Skin of body (tissue), 2 donors: ENCODE results near the gene CAMK2N1. TPM values are rescaled to one million over a fixed set of nuclear protein-coding genes. Genes with fewer than 3 reads are reported as not detected.

Experiments
- DNase-seq: peaks from one replicate; lab custom pipeline; 2025; lab: John Stamatoyannopoulos, UW
- total RNA-seq: library from RNA; depleted of rRNA; stranded (reverse); fragments of >200 nt; gene quantifications from one replicate; pipeline ENCODE4 v1.2.3, GENCODE V29; 2014

The CAMK2N1 gene
- total RNA-seq, 1 donor from 2014 or later = 9.0 TPM

DNA sequence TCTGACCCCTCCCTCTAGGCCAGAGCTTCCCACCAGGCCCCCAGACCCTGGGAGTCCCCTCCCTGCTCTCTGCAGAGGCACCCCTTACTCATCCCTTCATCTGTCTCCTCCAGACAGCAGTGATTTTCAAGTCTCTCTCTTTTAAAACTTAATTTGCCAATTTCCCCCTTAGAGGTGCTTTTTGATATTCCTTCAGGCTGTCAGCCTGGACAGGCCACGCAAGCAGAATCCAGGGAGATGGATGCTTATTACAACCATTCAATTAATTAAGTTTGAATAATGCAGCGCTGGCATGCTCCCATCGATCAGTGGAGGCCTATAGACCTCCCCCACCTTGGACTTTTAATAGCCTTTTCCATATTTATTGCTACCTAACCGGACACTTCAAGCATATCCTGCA is 6.2 kb downstream of the CAMK2N1 start:
- no peak for DNase-seq

DNA sequence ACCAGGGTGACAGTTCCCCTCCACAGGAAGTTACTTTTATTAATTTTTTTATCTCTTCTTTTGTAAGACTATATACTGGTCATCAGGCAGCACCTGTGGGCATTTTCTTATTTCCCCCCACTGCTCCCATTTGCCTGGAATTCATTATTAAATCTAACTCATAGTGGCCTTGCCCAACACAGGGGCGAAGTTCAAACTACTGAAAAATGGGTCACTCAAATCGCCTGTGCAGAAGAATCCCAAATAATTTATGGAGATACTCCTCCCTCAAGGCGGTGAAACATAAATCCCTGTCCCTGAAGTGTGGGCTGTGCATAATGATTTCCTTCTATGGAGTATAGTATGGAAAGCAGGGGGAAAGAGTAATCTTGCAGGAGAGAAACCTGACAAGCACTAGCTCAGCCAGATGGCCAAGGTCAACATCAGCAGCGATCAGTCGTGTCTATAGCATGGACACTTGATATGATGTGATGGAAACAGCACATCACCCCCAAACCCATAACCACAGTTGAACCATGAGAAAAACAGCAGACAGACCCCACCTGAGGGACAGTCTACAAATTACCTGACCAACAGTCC is 7.9 kb downstream of the CAMK2N1 start:
- no peak for DNase-seq

DNA sequence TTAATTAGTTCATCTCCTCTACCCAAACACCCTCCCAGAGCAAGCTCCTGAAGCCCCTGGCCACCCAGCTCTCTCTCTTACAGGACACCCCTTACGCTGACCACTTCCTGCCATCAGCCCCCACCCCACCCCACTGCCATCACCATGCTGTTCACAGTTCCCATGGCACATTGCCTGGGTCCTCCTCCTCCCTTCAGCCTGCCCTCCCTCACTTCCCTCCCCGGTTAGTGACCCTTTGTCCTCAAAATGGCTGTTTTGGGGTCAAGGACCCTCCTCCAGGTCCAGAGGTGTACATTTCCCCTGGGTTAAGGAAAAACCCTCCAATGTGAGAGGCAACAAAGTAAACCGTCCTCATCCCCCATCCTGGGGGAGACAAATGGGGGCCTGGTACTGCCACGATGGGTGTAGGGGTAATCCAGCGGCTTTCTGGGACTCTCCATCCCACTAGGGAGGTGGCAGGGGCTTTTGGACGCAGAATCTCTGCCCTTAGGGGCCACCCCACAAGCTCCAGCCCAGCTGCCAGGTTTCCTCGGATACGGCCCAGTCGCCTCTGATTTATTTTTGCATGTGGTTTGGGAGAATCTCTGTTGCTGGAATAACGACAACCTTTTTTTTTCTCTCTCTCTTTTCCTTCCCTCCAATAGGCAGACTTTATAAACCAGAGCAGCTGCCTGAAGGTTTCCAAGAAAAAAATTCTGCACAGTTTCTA is 8.5 kb downstream of the CAMK2N1 start:
- DNase-seq = peak; percentile 50

DNA sequence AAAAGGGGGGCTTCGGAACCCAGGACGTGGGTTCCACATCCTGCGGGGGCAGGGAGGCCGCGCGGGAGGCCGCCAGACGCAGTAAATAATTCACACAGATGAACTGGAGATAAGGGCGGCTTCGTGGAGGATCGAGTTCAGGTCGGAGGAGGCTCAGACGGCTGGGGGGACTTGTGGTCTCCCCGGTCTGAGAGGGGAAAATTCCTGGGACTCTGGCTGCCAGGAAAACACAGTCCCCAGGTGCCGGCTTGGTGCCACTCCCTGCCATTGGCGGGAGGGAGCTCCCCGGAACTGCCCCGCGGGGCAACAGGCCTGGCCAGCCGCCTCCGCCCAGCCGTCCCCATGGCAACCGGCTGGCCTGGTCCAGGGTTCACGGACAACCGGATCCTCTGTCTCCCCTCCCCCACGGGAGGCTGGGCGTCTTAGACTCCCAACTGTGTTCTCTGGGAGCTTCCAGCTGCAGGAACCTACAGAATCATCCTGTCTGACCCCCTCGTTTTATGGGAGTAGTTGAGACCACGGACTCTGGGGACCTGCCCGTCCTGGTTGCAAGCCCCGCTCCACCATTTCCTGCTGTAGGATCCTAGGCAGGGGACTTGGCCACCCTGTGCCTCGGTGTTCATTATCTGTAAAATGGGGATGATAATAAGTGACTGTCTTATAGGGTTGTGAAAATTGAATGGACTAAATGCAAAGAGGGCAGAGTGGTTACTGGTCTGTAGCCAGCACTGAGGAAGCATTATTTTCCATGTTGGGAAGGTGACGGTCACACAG is 9.6 kb downstream of the CAMK2N1 start:
- DNase-seq = no peak

DNA sequence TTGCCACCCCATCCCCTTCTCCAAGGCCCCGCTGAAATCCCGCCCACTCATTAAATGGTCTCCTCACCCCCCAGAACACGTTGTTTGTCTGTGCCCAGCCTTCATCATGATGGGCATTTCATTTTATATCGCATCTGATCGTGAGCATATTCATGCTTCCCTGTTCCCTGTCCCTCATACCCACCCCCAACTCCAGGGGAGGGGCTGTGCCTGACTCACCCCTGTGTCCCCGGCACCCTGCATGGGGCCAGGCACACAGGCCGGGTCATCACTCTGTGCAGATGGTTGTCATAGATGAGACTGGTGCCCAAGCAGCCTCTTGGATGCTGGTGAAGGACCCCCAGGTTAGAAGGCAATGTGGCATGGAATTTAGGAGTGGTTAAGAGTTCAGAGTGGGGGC is 11.0 kb downstream of the CAMK2N1 start:
- no peak for DNase-seq

DNA sequence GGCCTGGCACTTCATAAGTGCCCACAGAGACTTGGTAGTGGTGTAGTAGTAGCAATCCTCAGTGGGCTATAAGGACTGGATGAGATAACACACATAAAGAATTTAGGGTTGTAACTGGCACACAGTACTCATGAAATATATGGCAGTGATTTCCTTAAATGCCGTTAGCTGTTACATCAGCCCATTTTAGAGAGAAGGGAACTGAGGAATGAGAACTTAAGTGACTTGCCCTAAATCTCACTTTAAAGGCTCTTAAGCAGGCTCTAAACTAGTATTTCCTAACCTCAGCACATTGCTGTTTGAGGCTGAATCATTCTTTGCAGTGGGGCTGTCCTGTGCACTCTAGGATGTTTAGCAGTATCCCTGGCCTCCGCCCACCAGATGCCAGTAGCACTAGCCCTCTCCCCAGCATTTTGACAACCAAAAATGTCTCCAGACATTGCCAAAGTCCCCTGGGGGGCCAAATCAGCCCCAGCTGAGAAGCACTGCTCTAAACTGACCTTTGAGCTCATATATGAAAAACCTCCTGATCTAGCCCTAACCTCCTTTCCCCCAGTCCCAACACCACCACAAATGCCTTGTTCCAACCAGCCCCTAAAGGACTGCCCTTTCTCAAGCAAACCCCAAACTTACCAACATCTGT is 11.6 kb downstream of the CAMK2N1 start:
- DNase-seq = no peak

DNA sequence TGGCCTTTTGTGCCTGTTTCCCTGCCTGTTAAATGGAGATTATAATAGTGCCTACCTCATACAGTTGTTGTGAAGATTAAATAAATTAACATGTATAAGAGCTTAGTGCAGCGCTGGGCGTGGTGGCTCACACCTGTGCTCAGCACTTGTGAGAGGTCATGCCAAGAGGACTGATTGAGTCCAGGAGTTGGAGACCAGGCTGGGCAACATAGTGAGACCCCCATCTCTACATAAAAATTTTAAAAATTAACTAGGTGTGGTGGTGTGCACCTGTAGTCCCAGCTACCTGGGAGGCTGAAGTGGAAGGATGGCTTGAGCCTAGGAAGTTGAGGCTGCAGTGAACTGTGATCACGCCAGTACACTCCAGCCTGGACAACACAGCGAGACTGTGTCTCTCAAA is 12.1 kb downstream of the CAMK2N1 start:
- no peak for DNase-seq

DNA sequence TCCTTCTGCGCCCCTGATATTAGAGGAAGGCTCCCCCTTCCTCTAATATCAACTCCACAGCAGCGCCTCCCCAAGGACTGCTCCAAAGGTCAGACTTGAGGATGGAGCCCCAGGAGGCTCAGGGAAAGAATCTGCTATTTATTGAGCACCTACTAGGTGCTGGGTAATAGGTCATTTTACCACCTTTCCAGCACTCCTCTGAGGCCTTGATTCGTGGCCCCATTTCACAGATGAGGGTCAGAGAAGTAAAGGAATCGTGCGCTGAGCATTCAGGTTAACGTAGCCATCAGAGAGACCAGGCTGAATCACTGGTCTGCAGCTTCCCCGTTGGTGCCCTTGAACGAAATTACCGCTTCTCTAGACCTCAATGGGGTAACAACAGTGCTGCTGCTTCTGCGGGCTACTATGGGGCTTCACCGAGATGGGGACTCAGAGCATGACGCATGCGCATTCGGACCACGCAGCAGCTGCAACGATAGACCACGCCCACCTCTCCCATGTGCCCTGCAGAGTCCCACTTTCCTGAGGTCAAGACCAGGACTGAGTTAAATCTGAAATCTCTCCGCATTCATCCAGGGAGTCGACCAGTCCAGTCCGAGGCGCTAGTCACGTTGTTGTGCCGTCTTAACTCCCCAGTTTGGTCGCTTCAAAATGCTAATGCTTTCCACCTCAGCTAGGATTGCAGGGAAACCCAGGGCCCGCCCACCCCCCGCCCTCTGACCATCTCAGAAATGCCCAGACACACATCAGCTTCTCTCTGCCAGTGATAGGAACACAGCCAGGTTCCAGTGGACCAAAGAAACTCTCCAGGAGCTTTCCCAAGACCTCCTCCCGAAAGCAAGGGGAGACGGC is 12.9 kb downstream of the CAMK2N1 start:
- no peak for DNase-seq

DNA sequence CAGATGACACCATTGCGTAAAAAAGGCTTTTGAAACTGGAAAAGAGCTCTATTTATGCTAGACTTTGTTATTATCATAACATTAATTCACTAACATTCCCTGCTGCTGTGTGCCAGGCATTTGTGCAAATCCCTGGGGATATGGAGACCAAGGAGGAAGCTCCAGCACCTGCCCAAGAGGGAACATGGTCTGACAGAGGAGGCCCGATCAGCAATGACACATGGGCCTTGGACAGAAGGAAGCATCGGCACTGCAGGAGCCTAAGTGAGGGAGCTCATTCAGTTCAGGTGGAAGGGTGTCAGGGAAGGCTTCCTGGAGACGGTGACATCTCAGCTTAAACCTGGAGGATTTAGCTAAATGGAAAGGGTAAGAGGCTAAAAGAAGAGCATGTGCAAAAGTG is 13.9 kb downstream of the CAMK2N1 start:
- DNase-seq = no peak

DNA sequence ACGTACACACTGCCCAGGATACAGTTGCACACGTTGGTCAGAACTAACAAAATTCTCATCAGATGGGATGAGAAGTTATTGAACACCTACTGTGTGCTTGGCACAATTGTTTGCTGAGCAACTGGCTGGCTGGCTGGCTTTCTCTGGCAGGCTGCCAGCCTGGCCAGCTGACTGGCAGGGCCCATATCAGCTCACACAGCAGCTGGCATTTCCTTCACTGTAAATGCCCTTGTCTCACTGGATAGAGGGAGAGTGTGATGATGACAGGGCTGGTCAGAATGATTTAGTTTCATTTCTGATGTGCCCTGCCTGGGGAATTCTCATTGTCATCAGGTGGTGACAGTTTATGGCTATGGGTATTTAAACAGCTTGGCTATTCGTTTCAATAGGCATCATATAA is 15.8 kb downstream of the CAMK2N1 start:
- DNase-seq = no peak

DNA sequence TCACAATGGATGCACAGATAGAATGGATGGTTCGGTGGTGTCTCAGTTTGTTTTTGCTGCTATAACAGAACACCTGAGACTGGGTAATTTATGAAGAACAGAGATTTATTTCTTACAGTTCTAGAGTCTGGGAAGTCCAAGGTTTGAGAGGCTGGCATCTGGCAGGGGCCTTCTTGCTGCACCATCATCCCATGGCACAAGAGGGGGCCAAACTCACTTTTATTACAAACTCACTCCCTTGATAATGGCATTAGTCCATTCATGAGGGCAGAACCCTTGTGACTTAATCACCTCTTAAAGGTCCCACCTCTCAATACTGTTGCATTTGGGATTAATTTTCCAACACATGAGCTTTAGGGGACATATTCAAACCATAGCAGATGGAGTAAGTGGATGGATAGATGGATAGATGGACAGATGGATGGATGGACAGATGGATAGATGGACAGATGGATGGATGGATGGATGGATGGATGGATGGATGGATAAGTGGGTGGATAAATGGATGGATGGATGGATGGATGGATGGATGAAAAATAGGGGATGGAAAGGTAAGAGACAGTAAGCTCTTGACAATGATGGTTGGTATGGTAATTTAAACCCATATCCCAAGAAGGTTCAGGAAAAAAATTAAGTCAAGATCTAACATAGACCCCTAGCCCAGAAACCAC is 16.5 kb downstream of the CAMK2N1 start:
- DNase-seq = no peak

DNA sequence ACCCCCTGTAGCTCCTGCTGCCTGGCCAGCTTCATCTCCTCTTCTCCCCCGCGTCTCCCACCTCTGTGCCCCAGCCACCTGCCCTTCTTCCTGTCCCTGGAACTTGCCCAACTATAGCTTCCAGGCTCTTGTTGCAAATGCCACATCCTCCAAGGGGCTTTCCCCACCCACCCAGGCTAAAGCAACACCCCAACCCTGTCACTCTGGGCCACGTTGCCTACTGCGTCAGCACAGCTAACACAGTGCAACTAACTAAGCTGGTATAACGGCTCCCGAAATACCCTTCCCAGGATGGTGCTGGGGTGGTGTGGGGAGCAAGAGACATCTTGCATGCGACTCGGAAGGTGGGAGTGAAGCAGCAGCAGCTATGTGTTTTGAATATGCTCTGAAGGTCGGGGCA is 19.7 kb downstream of the CAMK2N1 start:
- DNase-seq = no peak

DNA sequence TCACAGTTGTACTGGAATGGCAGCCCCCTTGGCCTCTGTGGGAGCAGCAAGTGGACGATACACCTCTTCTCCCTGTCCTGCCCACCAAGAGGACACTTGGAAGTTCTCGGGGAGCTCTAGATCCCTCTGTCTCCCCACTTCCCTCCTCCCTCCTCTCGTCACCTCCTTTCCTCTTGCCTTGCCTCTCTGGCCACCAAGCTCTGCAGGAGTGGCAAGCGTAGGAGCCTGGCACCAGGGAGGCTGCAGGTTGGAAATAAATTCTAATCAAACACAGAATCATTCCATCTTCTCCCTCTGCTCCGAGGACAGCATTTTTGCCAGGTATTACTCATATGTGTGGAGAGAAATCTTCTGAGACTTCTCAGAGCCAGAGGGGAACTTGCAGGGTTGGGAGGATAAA is 20.8 kb downstream of the CAMK2N1 start:
- no peak for DNase-seq

DNA sequence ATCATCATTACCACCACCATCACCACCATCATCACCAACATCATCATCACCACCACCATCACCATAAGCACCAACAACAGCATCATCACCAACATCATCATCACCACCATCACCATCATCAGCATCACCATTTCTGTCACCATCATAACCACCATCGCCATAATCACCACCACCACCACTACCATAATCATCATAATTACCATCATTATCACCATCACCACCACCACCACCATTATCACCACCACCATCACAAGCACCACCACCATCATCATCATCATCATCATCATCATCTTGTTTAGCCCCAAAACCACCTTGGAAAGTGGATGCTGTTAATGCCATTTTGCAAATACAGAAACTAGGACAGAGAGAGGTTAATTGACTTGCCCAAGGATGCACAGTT is 22.5 kb downstream of the CAMK2N1 start:
- no peak for DNase-seq

DNA sequence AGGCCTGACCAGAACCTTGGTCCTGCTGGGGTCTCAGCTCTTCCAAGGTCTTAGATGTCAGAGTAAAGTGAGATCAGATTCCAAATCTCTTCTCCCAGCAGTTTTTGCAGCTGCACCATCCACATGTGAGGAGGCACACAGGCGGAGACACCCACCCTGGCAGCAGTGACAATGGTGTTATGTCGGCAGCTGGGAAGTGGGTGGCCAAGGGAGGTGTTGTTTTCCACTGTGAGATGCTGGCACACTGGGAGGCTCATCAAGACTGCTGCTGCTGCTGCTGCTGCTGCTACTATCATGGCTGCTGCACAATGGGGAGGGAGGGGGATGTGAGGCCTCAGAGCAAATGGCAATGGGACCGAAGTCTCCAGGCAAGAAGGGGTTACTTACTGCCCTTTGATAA is 23.6 kb downstream of the CAMK2N1 start:
- no peak for DNase-seq

DNA sequence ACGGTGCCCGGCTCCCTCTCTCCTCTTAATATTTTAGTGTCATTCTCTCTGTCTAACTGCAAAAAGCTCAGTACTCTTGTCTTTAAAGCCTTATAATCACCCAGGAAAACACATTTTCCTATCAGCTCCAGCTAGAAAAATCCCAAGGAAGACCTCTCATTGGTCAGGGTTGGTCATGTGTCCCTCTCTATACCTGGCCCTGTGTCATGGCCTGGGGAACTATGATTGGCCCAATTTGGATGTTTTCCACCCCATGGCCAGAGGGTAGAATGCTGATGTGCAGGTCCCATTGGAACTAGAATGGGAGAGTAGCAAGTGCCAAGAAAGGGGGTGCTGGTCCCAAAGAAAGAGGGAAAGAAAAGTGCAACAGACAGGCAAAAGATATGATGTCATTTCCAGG is 27.3 kb downstream of the CAMK2N1 start:
- DNase-seq = no peak

DNA sequence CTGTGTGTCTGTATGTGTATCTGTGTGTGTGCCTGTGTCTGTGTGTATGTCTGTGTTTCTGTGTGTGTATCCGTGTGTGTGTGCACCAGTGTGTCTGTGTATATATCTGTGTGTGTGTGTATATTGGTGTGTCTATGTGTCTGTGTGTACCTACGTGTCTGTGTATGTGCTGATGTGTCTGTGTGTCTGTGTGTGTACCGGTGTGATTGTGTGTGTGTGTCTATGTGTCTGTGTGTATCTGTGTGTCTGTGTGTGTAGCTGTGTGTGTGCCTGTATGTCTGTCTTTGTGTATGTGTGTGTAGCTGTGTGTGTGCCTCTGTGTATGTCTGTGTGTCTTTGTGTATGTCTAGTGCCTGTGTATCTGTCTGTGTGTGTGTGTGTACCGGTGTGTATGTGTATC is 32.0 kb downstream of the CAMK2N1 start:
- no peak for DNase-seq

DNA sequence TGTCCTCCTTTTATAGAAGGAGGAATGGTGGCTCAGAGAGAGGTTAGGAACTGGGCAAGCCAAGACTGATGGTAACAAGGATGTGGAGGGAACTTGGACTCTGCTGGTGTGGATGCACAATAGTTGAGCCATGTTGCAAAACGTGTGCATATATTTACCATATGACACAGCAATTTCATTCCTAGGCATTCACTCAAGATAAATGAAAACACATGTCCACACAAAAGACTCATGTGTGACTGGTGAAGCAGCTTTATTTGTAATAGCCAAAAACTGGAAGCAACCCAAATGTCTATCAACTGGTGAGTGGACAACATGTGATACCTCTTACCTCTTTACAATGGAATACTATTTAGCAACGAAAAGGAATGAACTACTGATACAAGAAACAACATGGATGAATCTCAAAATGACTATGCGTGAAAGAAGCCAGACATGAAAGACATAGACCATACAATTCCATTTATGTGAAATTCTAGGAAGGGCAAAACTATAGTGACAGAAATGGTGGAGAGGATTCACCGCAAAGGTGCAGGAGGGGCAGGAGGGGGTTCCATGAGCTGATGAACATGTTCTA is 36.2 kb downstream of the CAMK2N1 start:
- no peak for DNase-seq

DNA sequence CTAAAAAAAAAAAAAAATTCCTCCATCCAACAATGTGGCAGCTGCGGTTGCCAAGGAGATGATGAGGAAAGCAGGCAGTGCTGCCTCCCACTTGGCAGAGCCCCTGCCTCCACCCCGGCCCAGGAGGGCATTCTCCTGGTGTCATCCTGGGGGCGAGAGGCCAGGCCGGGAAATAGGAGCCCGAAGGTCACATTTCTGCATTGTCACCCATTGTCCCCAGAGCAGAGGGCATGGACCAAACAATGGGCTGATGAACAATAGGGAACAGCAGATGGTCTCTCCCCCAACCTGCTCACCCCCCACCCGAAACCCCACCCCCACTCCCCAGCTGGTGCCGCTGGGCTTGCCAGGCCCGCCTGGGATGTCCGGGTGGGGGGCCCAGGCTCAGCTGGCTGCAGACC is 37.3 kb downstream of the CAMK2N1 start:
- DNase-seq = no peak

DNA sequence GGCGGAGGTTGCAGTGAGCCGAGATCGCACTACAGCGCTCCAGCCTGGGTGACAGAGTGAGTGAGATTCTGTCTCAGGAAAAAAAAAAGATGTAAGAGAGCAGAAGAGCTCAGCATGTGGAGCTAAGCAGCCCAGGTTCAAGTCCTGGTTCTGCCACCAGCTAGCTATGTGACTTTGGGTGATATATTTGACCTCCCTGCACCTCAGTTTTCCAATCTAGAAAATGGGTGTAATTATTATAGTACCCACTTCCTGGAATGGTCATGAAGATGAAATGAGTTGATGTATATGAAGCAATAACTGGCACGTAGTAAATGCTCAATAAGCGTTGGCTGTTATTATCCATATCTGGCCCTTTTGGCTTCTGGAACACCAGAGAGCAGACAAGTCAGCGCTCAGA is 38.2 kb downstream of the CAMK2N1 start:
- no peak for DNase-seq
